Activated CD8-positive, alpha-beta memory T cell treated with anti-CD3 and anti-CD28 coated beads for 1 hour (primary cell): ENCODE data around the gene ECHS1.
"Not testable (repeated sequence)": the region's sequence is repeated elsewhere in the genome, so short reads cannot be mapped to it uniquely, and the experiment has no call there.

Source experiments
- DNase-seq, 2 donors: peaks; one replicate each; pipeline ENCODE4 v3.0.0-alpha.2; 2020; ENCODE audit warnings: low read depth in 1 of 2; ENCODE audit errors: extremely low read depth in 1 of 2

Gene ECHS1

DNA sequence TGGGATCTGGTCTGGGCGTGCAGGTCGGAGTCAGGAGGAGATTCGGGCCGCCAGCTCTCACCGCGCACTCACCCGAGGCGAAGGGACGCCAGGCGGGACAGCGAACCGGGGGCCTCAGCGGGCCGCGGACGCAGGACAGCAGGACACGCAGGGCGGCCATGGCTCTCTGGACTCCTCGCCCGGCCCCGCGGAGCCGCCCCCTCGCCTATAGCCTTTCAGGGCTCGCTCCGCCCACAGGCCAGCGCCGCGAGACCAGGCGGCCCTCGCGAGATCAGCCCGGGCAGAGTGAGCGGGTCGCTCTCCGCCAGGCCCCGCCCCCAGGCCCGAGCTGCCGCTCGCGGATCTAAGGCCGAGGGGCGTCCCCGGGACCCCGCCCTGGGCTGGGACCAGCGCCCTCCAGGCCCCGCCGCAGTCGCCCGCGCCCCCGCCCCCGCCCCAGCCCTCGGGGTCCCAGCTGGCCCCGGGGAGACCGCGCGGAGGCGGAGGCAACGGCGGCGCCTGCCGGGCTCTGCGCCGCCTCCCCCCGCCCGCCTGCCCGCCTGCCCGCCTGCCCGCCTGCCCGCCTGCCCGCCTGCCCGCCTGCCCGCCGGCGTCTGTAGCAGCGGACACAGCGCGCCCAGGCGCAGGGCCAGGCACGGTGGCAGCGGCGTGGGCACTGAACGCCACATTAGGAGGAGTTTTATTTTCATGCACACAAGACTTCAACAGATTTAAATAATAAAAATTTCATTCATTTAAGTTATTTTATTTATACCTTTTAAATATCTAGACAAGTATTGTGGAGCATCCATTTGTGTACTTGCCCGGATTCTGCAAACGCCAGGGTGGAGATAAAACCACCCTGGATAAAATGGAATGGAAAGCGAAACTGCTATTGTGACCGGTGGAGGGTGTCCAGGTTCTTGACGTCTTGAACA lies at the start of gene ECHS1:
TSS of gene ECHS1 (minus strand) at position 181 of the 917 bp plus-strand sequence. CDS start at position 160, 21 bp downstream.
- peak; percentile 63 to 87 for DNase-seq

DNA sequence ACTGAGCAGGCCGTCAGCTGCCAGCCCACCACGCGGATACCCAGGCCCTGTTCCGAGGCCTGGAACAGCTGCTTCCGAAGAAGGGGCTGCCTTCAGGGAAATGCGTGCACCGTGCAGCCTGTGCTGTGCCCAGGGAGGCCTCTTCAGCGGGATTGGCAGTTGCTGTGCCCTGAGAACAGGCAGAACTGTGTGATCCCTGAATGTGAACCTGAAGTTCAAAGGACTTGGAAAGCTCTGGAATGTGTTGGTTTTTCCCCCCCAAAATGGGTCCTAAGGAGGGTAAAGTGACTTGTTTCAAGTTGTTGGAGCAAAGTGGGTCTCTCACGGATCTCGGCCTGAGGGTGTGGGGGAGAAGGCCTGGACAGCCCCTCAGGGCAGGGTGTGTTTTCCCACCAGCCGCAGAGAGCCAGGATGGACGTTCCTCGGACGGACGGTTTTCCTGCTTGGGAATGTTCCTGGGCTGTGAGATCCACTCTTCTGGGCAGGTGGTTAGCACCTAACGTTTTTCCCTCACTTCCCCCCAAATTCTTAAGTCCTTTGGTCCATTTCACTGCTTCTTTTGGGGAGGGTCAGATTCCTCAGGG lies 49.2 kb upstream of the ECHS1 start:
- DNase-seq = no peak

DNA sequence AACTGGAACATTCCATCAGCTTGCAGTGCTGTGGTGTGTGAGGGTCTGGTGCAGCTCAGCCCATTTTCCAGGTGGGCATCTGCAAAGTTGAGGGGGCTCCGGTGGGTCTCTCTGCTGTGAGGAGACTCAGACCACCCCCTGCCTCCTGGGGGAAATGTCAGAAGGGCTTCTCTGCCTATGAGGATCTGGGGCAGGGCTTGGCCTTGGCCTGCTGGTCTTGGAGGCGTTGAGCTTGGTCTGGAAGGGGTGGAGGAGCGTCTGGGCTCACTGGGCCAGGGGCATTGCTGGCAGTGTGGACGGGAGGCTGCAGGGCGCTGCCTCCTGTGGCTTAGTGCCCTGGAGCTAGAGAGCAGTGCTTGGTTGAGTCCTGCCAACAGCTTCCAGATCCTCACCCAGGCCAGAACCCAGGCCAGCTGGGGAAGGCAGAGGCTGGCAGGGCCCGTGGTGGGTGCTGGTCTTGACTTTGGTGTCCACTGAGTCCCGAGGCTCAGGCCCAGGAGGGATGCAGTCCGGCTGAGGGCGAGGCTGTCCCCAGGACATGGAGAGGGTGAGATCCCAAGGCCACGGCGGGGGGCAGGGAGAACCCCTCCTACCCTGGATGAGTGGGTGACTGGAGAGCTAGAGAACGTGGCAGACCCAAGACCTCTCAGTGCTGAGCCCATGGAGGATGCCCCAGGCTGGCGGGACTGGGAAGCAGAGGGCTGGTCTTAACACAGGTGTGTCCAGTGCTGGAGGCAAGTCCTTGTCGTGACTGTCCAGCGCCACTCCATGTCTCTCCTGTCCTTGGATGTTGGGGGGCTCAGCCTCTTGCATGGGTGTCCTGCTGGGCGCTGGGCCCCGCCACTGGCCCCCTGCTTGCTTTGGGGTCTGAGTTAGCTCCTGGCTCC lies 48.4 kb upstream of the ECHS1 start:
- DNase-seq = no peak

DNA sequence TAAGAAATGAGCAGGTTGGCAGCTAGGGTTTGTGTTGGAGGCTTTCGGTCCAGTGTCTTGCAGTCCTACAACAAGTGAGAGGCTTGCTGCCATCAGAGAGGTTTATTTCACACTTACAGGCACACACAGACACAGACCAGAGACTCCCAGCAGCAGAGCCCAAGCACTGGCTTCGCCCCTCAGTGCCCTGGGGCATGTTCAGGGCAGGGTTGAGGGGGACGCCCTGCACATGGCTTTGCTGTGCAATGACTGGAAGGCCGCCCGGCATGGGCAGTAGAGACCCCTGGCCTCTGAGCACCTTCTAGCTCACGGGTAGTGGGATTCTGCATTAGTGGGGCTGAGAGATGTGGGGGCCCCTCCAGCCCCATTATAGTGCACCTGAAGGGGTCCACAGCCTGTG lies 47.4 kb upstream of the ECHS1 start:
- DNase-seq = no peak

- no peak for DNase-seq
These were observed 46.9 kb upstream of the ECHS1 start for GRCh38 chr10:133420028-133420427.

GRCh38 chr10:133419211-133419950 lies 46.2 kb upstream of the ECHS1 start:
- DNase-seq = no peak

DNA sequence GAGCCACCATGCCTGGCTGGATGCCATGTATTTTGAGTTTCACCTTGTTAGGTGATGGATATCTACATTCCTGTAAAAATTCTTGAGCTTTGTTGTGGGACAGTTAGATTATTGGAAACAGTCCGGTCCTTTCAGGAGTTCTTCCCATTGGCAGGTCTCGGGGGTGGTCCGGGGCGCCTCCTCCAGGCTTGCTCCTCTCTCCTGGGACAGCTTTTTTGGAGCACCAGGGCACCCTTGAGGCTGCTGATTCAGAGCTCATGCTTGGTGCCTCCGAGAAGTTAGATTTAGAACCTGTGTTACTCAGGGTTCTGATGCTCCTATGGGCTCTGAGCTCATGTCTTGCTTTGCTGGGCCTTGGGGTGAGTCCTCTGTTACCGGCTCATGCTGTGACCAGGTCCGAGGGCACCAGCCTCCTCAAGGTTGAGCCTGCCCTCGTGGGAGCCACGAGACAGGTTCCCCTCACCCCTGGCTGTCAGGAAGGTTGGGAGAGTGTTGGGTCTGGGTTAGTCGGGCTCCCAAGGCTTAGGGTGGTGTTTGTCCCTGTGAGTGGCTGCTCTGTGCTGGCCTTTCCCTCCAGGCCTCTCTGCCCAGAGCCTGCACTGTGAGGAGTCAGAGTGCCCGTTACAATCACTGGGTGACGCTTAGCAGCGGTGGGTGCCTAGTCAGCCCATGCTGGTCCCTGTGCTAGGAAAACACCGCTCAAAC lies 45.3 kb upstream of the ECHS1 start:
- DNase-seq = no peak

DNA sequence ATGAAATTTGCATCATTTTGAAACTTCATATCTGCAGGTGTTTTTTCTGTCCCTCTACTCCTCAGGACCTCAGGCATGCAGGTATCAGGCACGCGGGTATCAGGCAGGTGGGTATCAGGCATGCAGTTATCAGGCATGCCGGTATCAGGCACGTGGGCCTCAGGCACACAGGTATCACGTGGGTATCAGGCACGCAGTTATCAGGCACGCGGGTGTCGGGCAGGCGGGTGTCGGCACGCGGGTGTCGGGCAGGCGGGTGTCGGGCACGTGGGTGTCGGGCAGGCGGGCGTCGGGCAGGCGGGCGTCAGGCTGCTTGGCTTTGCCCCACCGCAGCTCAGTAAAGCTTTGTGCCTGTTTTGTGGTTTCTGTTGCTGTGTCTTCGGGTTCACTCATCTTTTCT lies 42.6 kb upstream of the ECHS1 start:
- no peak for DNase-seq

- not testable (repeated sequence) for DNase-seq
These were observed 41.2 kb upstream of the ECHS1 start for GRCh38 chr10:133414401-133414800.

DNA sequence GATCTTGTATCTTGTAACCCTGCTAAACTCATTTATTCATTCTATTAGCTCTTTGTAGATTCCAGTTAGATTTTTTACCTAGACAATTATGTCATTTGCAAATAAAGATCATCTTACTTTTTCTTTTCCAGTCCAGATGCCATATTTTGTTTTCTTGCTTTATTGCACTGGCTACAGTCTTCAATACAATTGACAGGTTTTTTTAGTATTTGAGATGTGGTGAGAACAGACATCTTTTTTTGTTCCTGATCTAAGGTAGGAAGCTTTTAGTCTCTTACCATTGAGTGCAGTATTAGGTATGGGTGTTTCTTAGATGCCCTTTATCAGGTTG lies 39.2 kb upstream of the ECHS1 start:
- no peak for DNase-seq

DNA sequence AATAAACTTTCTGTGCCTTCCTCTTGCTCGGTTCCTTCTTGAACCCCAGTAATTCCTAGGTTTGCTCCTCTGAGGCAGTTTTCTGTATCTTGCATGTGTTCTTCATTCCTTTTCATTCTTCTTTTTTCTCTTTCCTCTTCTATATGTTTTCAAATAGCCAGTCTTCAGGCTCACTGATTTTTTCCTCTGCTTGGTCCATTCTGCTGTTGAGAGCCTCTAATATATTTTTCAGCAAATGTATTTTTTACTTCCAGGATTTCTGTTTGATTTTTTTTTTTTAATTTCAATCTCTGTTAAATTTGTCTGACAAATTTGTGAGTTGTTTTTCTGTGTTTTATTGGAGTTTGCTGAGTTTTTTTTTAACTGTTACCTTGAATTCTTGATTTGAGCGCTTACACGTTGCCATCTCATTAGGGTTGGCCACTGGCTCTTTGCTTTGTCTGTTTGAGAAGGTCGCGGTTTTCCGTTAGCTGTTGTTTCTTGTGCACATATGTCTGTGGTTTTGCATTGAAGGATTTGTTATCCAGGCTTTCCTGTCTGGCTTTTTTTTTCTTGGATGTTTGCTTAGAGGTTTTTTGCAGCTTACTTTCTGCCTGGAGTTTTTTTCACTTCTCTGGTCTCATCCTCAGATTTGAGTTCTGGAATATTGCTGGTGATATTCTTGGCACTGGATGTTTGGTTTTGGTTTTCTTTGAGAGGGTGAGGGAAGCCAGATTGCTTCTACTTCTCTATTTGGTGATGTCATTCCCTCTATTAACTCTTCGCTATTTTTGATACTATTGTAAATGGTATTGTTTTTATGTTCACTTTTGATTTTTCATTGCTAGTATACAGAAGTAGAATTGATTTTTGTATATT lies 38.6 kb upstream of the ECHS1 start:
- DNase-seq = no peak

GRCh38 chr10:133405844-133406527 lies 32.8 kb upstream of the ECHS1 start:
- no peak for DNase-seq

DNA sequence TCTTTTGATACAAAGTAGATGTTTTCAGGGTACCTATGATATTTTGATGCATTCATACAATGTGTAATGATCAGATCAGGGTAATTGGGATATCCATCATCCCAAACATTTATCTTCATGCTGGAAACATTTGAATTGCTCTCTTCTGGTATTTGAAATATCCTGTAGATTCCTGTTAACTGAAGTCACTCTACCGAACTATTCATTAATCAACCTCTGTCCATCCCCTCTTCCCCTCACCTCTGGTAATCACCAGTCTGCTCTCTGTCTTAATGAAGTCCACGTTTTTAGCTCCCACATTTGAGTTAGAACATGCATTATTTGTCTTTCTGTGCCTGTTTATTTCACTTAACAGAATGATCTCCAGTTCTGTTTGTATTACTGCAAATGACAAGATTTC lies 32.1 kb upstream of the ECHS1 start:
- no peak for DNase-seq

DNA sequence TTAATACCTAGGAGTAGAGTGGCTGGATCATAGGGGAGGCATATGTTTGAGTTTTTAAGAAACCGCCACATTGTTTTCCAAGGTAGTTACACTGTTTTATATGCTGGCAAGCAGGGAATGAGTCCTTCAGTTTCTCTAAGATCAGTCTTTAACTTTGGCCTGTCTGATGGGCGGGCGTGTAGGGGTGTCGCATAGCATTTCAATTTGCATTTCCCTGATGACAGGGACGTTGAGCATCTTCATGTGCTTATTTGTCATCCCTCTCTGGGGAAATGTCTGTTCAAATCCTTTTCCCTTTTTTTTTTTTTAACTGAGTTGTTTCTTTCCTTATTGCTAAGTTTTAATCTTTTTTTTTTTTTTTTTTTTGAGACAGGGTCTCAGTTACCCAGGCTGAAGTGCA lies 30.6 kb upstream of the ECHS1 start:
- no peak for DNase-seq

- DNase-seq = no peak
These were observed 30.2 kb upstream of the ECHS1 start for GRCh38 chr10:133403359-133403758.

GRCh38 chr10:133401981-133402725 lies 29.0 kb upstream of the ECHS1 start:
- DNase-seq = no peak

DNA sequence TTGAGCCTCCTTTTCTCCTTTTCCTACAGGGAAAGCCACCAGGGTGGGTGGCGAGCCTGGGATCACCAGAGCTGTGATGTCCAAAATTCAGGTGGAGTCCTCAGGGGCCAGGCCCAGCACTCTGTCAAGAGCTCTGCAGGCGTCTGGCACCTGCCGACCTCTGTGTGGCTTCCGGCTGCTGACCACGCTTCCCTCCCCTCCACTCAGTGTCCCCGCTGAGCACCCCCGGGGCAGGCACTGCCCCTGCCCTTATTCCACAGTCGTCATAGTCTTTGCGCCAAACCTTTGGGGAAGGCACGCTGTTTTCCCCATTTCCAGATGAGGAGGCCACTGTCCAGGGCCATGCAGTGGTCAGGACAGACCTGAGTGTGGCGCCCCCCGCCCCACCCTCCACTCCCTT lies 28.3 kb upstream of the ECHS1 start:
- no peak for DNase-seq
